Measurements from ENCODE around the gene FGF14. TPM values are rescaled to one million over a fixed set of nuclear protein-coding genes. Genes with fewer than 3 reads are reported as not detected.

Gene FGF14
- total RNA-seq, 1 donor from 2014 or later: 0.22 TPM

- H3K9me3 Mint-ChIP-seq (ENCODE audit: low read depth): peaks cover 33% of the 10 kb centered on the region
These were observed 346.6 kb downstream of the FGF14 start for GRCh38 chr13:102055090-102055779.

GRCh38 chr13:102049853-102050252 is 352.0 kb downstream of the FGF14 start:
- no peak for DNase-seq (ENCODE audit: low spot score)
- H3K4me1 Mint-ChIP-seq (ENCODE audit: low read depth): no peaks in the 10 kb centered on the region
- H3K36me3 Mint-ChIP-seq (ENCODE audit: low read depth): peaks cover 4% of the 10 kb centered on the region
- peaks cover 32% of the 10 kb centered on the region for H3K9me3 Mint-ChIP-seq (ENCODE audit: low read depth)
- no peak for TF ChIP-seq CTCF (IDR thresholded peaks at IDR 0.05)
- H3K27me3 Mint-ChIP-seq (ENCODE audit: low read depth): no peaks in the 10 kb centered on the region
- H3K27ac Mint-ChIP-seq (ENCODE audit: unreplicated experiment): no peak overlapping the region
- no peak overlapping the region for H3K4me3 Mint-ChIP-seq (ENCODE audit: unreplicated experiment)

More at GRCh38 chr13:102055090-102055779, 346.6 kb downstream of the FGF14 start:
- Mint-ChIP-seq H3K36me3 (ENCODE audit: low read depth) (peaks cover 4% of the 10 kb centered on the region), H3K4me1 (ENCODE audit: low read depth) (no peaks in the 10 kb centered on the region), H3K27ac (ENCODE audit: unreplicated experiment) (no peak overlapping the region), H3K27me3 (ENCODE audit: low read depth) (no peaks in the 10 kb centered on the region), H3K4me3 (ENCODE audit: unreplicated experiment) (no peak overlapping the region)
- no peak for TF ChIP-seq CTCF (IDR thresholded peaks at IDR 0.05)
- no peak for DNase-seq (ENCODE audit: low spot score)

DNA sequence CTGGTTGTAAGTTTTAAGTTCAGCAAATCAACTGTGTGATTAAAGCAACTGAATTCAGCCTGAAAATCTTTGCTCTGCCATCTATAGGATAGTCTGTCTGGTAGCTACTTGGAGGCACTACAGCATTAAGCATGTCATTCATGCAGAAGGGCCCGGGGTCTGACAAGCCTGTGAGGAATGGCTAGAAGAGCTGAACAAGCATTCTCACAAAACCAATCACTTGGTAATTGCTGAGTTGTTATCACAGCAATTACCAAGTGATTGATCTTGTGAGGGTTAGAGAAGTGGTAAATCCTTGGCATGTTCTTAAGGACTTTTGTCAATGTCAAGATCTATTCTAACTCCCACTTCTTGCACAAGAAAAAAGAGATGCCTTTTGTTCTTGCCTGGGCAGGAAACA is 356.1 kb downstream of the FGF14 start:
- Mint-ChIP-seq H3K9me3 (ENCODE audit: low read depth) (no peaks in the 10 kb centered on the region), H3K4me1 (ENCODE audit: low read depth) (no peaks in the 10 kb centered on the region), H3K27ac (ENCODE audit: unreplicated experiment) (no peak overlapping the region), H3K36me3 (ENCODE audit: low read depth) (peaks cover 1% of the 10 kb centered on the region), H3K4me3 (ENCODE audit: unreplicated experiment) (no peak overlapping the region), H3K27me3 (ENCODE audit: low read depth) (peaks cover 4% of the 10 kb centered on the region)
- DNase-seq (ENCODE audit: low spot score): no peak
- TF ChIP-seq CTCF (IDR thresholded peaks at IDR 0.05): no peak

GRCh38 chr13:102042746-102043145 is 359.1 kb downstream of the FGF14 start:
- TF ChIP-seq CTCF (IDR thresholded peaks at IDR 0.05): no peak
- H3K27me3 Mint-ChIP-seq (ENCODE audit: low read depth): peaks cover 11% of the 10 kb centered on the region

GRCh38 chr13:102041544-102041943 is 360.3 kb downstream of the FGF14 start:
- Mint-ChIP-seq H3K36me3 (ENCODE audit: low read depth) (no peaks in the 10 kb centered on the region), H3K4me1 (ENCODE audit: low read depth) (no peaks in the 10 kb centered on the region), H3K4me3 (ENCODE audit: unreplicated experiment) (no peak overlapping the region), H3K27me3 (ENCODE audit: low read depth) (peaks cover 12% of the 10 kb centered on the region), H3K27ac (ENCODE audit: unreplicated experiment) (no peak overlapping the region), H3K9me3 (ENCODE audit: low read depth) (no peaks in the 10 kb centered on the region)
- TF ChIP-seq CTCF (IDR thresholded peaks at IDR 0.05): no peak
- DNase-seq (ENCODE audit: low spot score): no peak

More at GRCh38 chr13:102042746-102043145, 359.1 kb downstream of the FGF14 start:
- H3K36me3 Mint-ChIP-seq (ENCODE audit: low read depth): no peaks in the 10 kb centered on the region
- DNase-seq (ENCODE audit: low spot score): no peak
- H3K27ac Mint-ChIP-seq (ENCODE audit: unreplicated experiment): no peak overlapping the region
- no peak overlapping the region for H3K4me3 Mint-ChIP-seq (ENCODE audit: unreplicated experiment)
- H3K9me3 Mint-ChIP-seq (ENCODE audit: low read depth): no peaks in the 10 kb centered on the region
- H3K4me1 Mint-ChIP-seq (ENCODE audit: low read depth): no peaks in the 10 kb centered on the region

Data from chondrocyte (in vitro differentiated cells).